HepG2 (cell line): Measurements from ENCODE around the gene DUS3L. TPM values are rescaled to one million over a fixed set of nuclear protein-coding genes. Genes with fewer than 3 reads are reported as not detected.
A peak's percentile ranks its signal among the peaks of the same experiment; 100 is the strongest.

Experiments
- CCDC6 ChIP-seq: sonication (generic); formaldehyde crosslinking; IDR thresholded peaks from 2 replicates; pipeline ENCODE4 v1.8.1; 2022; ENCODE audit warnings: mild to moderate bottlenecking, missing genetic modification reagents, moderate library complexity
- ERF ChIP-seq: IDR thresholded peaks from 2 replicates; pipeline ENCODE4 v1.6.1; 2018; ENCODE audit warnings: missing biosample characterization, missing genetic modification reagents
- IKZF1 ChIP-seq: fragments of 450-650 bp; IDR thresholded peaks from 2 replicates; pipeline ENCODE4 v1.7.1; 2016
- ISL2 ChIP-seq: sonication (generic); formaldehyde crosslinking; IDR thresholded peaks from 2 replicates; pipeline ENCODE4 v1.5.0; 2020; ENCODE audit warnings: missing genetic modification reagents
- JUN ChIP-seq: sonication (generic); formaldehyde crosslinking; IDR thresholded peaks from 2 replicates; pipeline ENCODE4 v1.4.0; 2020; ENCODE audit warnings: mild to moderate bottlenecking, missing genetic modification reagents
- KLF12 ChIP-seq: sonication (generic); formaldehyde crosslinking; IDR thresholded peaks from 2 replicates; pipeline ENCODE4 v1.4.0; 2020; ENCODE audit warnings: missing genetic modification reagents, borderline replicate concordance
- NFIB ChIP-seq: sonication (generic); formaldehyde crosslinking; IDR thresholded peaks from 2 replicates; pipeline ENCODE4 v1.9.0; 2021; ENCODE audit warnings: missing genetic modification reagents, mild to moderate bottlenecking, borderline replicate concordance
- RNF2 ChIP-seq: fragments of 450-650 bp; conservative IDR thresholded peaks from 2 replicates; pipeline ENCODE4 v1.6.1; 2016; ENCODE audit warnings: low read depth
- RXRA ChIP-seq: sonication (generic); formaldehyde crosslinking; IDR thresholded peaks from 2 replicates; pipeline ENCODE4 v1.5.1; 2020; ENCODE audit warnings: missing genetic modification reagents
- TSC22D2 ChIP-seq: sonication (generic); formaldehyde crosslinking; IDR thresholded peaks from 2 replicates; pipeline ENCODE4 v1.5.1; 2020; ENCODE audit warnings: missing genetic modification reagents, mild to moderate bottlenecking, borderline replicate concordance
- ZFP36L1 ChIP-seq: sonication (generic); formaldehyde crosslinking; IDR thresholded peaks from 2 replicates; pipeline ENCODE4 v1.8.0; 2022; ENCODE audit warnings: mild to moderate bottlenecking, missing genetic modification reagents, moderate library complexity
- ZFP82 ChIP-seq: sonication (generic); formaldehyde crosslinking; IDR thresholded peaks from 2 replicates; pipeline ENCODE4 v1.5.1; 2020; ENCODE audit warnings: mild to moderate bottlenecking, missing genetic modification reagents, borderline replicate concordance
- ZNF232 ChIP-seq: sonication (generic); formaldehyde crosslinking; IDR thresholded peaks from 2 replicates; pipeline ENCODE4 v1.4.0; 2020; ENCODE audit warnings: missing genetic modification reagents, borderline replicate concordance
- ZNF235 ChIP-seq: sonication (generic); formaldehyde crosslinking; IDR thresholded peaks from 2 replicates; pipeline ENCODE4 v1.8.1; 2023; ENCODE audit warnings: mild to moderate bottlenecking, missing genetic modification reagents, borderline replicate concordance
- ZNF337 ChIP-seq: sonication (generic); formaldehyde crosslinking; IDR thresholded peaks from 2 replicates; pipeline ENCODE4 v1.5.1; 2020; ENCODE audit warnings: missing genetic modification reagents, low read depth, mild to moderate bottlenecking, borderline replicate concordance
- ZNF619 ChIP-seq: sonication (generic); formaldehyde crosslinking; IDR thresholded peaks from 2 replicates; pipeline ENCODE4 v1.4.0; 2020; ENCODE audit warnings: mild to moderate bottlenecking, missing genetic modification reagents
- ZNF674 ChIP-seq: sonication (generic); formaldehyde crosslinking; IDR thresholded peaks from 2 replicates; pipeline ENCODE4 v1.5.0; 2020; ENCODE audit warnings: low read depth, mild to moderate bottlenecking, missing genetic modification reagents
- ZSCAN12 ChIP-seq: sonication (generic); formaldehyde crosslinking; IDR thresholded peaks from 2 replicates; pipeline ENCODE4 v1.9.0; 2021; ENCODE audit warnings: mild to moderate bottlenecking, missing genetic modification reagents
- ZSCAN30 ChIP-seq: sonication (generic); formaldehyde crosslinking; IDR thresholded peaks from 2 replicates; pipeline ENCODE4 v1.5.0; 2020; ENCODE audit warnings: mild to moderate bottlenecking, missing genetic modification reagents
- polyA plus RNA-seq, 8 experiments: library from polyadenylated mRNA; depleted of rRNA in 3 of 8; stranded (reverse) in 7 of 8; unstranded in 1 of 8; fragments of >200 nt; fragmentation: Illumina TruSeq in 4 of 8; extraction: Trizol in 4 of 8; gene quantifications; 2 replicates each; pipeline versions ENCODE4 v1.2.1 to v1.2.3, GENCODE V29; 2011 to 2016; ENCODE audit warnings: low read depth in 4 of 8, missing spikeins in 1 of 8, mixed read lengths in 1 of 8; ENCODE audit not compliant: insufficient read depth in 1 of 8
- total RNA-seq, 5 experiments: library from RNA; depleted of rRNA; stranded (reverse); fragments of >200 nt; fragmentation: Illumina TruSeq; extraction: Trizol; gene quantifications; 2 replicates each; pipeline ENCODE4 v1.2.3, GENCODE V29; 2016; ENCODE audit warnings: low read depth in 1 of 5
- TF ChIP-seq, protein P1 (sequence below): sonication (generic); formaldehyde crosslinking; IDR thresholded peaks from 2 replicates; pipeline ENCODE4 v1.4.0; 2020; ENCODE audit warnings: missing genetic modification reagents
- TF ChIP-seq, protein P2 (sequence below): sonication (generic); IDR thresholded peaks from 2 replicates; pipeline ENCODE4 v1.6.1; 2016; ENCODE audit warnings: low read depth, borderline replicate concordance
- TF ChIP-seq, protein P3 (sequence below): sonication (generic); formaldehyde crosslinking; IDR thresholded peaks from 2 replicates; pipeline ENCODE4 v1.4.0; 2020; ENCODE audit warnings: missing genetic modification reagents
- TF ChIP-seq, protein P4 (sequence below): IDR thresholded peaks from 2 replicates; pipeline ENCODE4 v1.6.1; 2012; ENCODE audit warnings: inconsistent platforms

The DUS3L gene
- total and polyA plus RNA-seq, 2 of the 13 experiments (the other 11 are each of a cell fraction or from before 2014, with no cell fraction given): 13.3 to 25.1 TPM

DNA sequence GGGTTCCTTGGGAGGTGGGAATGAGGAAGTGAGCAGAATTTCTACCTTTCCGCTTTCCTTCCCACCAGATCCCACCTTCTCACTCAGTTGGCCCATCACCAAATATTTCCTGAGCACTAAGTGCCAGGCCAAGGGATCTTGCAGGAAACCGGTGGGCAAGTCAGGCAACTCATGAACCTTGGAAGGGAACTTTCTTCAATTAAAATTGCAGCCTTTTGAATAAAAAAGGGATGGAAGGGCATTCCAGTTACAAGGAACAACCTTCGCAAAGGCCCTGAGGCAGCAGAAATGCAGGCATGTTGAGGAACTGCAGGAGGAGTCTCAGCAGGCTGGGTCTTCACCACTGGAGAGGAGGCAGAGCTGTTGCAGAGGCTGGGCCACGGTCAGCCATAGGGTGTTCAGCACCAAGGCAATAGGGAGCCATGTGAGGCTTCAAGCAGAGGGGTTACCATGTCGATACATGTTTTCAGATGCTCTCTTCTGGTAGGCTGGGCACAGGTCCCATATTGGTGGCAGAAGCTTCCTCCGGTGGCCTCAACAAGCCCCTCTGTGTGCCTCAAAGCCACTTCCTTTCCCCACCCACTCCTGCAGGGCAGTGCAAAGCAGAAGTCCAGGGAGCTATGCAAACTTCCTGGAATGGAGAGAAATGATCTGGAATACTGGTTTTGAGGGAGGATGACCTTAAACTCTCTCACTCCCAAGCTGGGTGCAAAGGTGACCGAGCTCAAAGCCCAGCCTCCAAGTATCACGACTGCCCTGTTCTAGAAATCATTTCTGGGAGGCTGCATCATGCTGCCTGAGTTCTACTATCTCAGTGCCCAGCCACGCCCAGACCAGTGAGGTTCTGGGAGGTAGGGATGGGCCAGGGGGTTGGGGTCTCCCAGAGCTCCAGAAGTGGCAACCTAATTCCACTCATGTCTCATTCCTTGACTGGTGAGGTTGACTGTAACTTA is 48.4 kb upstream of the DUS3L start, which contains the start of gene FUT6 (continued):
- no peak for TF ChIP-seq IKZF1
- TF ChIP-seq ZSCAN12 (CRISPR knock-in tag): no peak
- no peak for TF ChIP-seq ZSCAN30 (CRISPR knock-in tag)
- no peak; the same call in 1 of the 2 replicates for TF ChIP-seq ZFP36L1
- no peak for TF ChIP-seq ZNF674
- no peak for TF ChIP-seq CCDC6
- TF ChIP-seq JUN: no peak
- TF ChIP-seq, protein P1, sequence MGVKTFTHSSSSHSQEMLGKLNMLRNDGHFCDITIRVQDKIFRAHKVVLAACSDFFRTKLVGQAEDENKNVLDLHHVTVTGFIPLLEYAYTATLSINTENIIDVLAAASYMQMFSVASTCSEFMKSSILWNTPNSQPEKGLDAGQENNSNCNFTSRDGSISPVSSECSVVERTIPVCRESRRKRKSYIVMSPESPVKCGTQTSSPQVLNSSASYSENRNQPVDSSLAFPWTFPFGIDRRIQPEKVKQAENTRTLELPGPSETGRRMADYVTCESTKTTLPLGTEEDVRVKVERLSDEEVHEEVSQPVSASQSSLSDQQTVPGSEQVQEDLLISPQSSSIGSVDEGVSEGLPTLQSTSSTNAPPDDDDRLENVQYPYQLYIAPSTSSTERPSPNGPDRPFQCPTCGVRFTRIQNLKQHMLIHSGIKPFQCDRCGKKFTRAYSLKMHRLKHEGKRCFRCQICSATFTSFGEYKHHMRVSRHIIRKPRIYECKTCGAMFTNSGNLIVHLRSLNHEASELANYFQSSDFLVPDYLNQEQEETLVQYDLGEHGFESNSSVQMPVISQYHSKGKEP: no peak
- no peak for TF ChIP-seq NFIB (CRISPR knock-in tag)
- no peak; the same call in 1 of the 2 replicates for TF ChIP-seq KLF12 (CRISPR knock-in tag)
- TF ChIP-seq, protein P2, sequence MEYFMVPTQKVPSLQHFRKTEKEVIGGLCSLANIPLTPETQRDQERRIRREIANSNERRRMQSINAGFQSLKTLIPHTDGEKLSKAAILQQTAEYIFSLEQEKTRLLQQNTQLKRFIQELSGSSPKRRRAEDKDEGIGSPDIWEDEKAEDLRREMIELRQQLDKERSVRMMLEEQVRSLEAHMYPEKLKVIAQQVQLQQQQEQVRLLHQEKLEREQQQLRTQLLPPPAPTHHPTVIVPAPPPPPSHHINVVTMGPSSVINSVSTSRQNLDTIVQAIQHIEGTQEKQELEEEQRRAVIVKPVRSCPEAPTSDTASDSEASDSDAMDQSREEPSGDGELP: peak; percentile 13; the same call in 1 of the 2 replicates
- peak; percentile 87 for TF ChIP-seq ERF (CRISPR knock-in tag)
- TF ChIP-seq TSC22D2 (CRISPR knock-in tag): no peak
- TF ChIP-seq, protein P3, sequence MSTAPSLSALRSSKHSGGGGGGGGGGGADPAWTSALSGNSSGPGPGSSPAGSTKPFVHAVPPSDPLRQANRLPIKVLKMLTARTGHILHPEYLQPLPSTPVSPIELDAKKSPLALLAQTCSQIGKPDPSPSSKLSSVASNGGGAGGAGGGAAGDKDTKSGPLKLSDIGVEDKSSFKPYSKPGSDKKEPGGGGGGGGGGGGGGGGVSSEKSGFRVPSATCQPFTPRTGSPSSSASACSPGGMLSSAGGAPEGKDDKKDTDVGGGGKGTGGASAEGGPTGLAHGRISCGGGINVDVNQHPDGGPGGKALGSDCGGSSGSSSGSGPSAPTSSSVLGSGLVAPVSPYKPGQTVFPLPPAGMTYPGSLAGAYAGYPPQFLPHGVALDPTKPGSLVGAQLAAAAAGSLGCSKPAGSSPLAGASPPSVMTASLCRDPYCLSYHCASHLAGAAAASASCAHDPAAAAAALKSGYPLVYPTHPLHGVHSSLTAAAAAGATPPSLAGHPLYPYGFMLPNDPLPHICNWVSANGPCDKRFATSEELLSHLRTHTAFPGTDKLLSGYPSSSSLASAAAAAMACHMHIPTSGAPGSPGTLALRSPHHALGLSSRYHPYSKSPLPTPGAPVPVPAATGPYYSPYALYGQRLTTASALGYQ (CRISPR knock-in tag): no peak
- 0 out of 2 replicates have a peak, but pooled peaks have one; percentile 18 for TF ChIP-seq ISL2 (CRISPR knock-in tag)
- 0 out of 2 replicates have a peak, but pooled peaks have one; percentile 26 for TF ChIP-seq ZFP82 (CRISPR knock-in tag)
- TF ChIP-seq, protein P4, sequence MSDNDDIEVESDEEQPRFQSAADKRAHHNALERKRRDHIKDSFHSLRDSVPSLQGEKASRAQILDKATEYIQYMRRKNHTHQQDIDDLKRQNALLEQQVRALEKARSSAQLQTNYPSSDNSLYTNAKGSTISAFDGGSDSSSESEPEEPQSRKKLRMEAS: 0 out of 2 replicates have a peak, but pooled peaks have one; percentile 19
- TF ChIP-seq ZNF235 (CRISPR knock-in tag): 0 out of 2 replicates have a peak, but pooled peaks have one; percentile 45
- TF ChIP-seq ZNF619: no peak
- no peak for TF ChIP-seq ZNF337 (CRISPR knock-in tag)
- TF ChIP-seq RNF2: no peak
- TF ChIP-seq ZNF232 (CRISPR knock-in tag): no peak
- no peak; the same call in none of the 2 replicates for TF ChIP-seq RXRA
